LNCaP clone FGC (cell line): ENCODE results near the gene IFIT2.
"Not testable (repeated sequence)": the region's sequence is repeated elsewhere in the genome, so short reads cannot be mapped to it uniquely, and the experiment has no call there.

Experiments
- DNase-seq: peaks from one replicate; pipeline ENCODE4 v3.0.0-alpha.2; 2011; ENCODE audit warnings: low read depth
- H3K4me3 ChIP-seq: 2 replicates; pipeline ENCODE4 v1.5.1; 2011; ENCODE audit warnings: mild to moderate bottlenecking, low read depth, low read length, control low read depth
- TF ChIP-seq, protein P1 (sequence below): IDR thresholded peaks from 2 replicates; pipeline ENCODE4 v1.5.1; 2012; ENCODE audit warnings: mild to moderate bottlenecking; ENCODE audit not compliant: control insufficient read depth, insufficient read depth; ENCODE audit errors: extremely low read depth

Gene IFIT2

DNA sequence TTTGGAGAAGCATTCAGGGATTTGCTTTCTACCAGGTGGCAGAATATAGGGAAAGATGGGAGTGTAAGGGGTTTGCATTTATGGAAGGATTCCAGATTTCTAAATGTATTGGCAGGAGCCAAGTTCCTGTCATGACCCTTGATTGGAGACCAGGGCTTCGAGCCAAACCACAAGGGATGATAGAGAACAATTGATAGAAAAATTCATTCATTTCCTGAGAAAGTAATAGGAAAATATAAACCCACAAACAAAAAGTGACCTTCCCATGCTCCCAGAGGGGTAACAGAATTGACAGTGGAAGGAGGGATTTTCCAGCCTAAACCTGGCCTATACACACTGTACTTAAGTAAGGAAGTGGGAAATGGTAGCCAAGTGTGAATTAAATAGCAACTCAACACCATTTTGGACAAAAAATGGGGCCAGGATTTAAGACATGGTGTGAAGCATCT lies 22.4 kb upstream of the IFIT2 start:
- H3K4me3 ChIP-seq = no peak overlapping the region
- TF ChIP-seq, protein P1, sequence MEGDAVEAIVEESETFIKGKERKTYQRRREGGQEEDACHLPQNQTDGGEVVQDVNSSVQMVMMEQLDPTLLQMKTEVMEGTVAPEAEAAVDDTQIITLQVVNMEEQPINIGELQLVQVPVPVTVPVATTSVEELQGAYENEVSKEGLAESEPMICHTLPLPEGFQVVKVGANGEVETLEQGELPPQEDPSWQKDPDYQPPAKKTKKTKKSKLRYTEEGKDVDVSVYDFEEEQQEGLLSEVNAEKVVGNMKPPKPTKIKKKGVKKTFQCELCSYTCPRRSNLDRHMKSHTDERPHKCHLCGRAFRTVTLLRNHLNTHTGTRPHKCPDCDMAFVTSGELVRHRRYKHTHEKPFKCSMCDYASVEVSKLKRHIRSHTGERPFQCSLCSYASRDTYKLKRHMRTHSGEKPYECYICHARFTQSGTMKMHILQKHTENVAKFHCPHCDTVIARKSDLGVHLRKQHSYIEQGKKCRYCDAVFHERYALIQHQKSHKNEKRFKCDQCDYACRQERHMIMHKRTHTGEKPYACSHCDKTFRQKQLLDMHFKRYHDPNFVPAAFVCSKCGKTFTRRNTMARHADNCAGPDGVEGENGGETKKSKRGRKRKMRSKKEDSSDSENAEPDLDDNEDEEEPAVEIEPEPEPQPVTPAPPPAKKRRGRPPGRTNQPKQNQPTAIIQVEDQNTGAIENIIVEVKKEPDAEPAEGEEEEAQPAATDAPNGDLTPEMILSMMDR = no peak
- no peak for DNase-seq

DNA sequence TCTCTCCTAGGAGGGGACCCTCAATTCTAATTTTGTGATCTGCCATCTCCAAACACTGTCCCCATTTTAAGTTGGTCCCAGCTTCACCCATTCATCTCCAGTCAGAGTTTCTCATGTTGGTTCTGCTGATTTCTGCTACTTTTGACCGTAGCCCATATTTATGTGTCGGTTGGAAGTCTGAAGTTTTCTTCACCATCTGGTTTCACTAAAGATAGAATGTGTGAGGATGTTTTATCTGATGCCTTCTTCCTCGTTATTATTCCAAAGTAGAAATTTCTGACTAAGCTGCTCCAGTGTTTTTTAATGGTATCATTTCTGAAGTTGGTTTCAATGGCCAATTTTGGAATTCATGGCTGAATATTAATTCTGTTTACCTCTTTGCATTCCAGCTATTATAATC lies 21.3 kb upstream of the IFIT2 start:
- TF ChIP-seq, protein P1 = no peak

DNA sequence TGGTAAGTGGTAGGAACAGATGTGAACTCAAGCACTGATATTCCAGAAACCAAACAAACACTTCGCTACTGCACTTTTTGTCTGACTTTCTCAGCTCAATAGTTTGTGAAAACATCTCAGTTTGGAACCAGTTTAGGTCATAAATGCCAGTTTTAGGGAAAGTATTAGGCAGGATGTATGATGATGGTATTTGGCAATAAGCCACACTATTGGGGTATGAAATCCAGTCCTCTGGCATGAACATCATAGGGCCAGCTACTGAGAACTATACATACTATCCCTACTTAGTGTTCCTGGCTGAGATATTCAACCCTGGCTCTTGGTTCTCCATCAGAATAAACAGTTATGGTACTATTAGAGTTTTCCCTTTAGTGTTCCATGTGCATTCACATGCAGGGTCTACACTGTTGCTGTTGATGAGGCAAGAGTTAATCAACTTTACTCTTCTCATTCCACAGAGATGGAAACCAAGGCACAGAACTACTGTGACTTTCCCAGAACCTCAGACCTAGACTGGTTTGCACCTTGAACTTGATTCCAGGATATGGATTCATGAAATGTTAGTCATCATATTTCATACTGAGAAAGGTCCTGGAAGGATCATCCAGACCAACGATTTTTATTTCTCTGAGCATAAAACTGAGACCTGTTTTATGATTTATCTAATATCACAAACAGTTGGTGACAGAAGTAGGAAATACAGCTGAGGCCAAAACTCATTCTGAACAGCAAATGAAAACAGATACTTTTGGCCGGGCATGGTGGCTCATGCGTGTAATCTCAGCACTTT lies 20.0 kb upstream of the IFIT2 start:
- no peak overlapping the region for H3K4me3 ChIP-seq
- TF ChIP-seq, protein P1 = no peak
- DNase-seq = no peak

More for the DNA sequence above, 21.3 kb upstream of the IFIT2 start:
- H3K4me3 ChIP-seq = no peak overlapping the region
- no peak for DNase-seq

DNA sequence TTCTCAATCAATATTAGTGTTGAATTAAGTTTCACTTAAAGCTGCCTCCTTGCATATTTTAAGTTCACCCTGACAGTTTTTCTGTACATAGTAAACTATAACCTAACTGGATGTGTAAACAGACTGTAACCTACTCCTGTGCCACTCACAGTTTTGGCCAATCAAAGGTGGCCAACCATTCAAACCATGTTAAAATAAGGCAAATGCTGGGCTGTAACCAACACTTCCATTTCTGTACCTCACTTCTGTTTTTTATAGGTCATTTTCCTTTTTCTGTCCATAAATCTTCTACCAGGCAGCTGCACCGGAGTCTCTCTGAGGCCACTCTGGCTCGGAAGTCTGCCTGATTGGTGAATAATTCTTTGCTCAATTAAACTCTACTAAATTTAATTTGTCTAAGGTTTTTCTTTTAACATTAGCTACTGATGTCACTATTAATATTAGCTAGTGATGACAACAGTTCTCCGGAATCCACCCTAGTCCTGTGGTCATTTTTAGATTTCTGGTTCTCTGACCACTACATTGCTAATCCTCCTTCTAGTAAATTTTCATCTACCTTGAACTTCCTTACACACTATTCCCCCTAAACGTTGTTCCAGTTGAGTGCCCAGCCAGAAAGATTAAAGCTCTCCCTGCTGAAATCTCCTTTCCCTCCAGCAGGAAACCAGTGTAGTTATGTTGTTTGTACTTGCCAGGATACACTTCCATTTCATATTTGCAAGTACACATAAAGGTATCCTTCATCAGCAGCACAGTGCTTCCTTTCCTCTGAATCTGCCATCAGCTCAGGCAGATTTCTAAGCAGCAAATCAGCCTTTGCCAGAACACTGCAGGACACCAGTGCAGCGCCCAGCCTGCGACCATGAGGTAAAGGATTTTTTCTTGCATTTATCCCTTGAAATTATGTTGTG lies 18.6 kb upstream of the IFIT2 start:
- TF ChIP-seq, protein P1 = no peak
- no peak for DNase-seq
- no peak overlapping the region for H3K4me3 ChIP-seq

DNA sequence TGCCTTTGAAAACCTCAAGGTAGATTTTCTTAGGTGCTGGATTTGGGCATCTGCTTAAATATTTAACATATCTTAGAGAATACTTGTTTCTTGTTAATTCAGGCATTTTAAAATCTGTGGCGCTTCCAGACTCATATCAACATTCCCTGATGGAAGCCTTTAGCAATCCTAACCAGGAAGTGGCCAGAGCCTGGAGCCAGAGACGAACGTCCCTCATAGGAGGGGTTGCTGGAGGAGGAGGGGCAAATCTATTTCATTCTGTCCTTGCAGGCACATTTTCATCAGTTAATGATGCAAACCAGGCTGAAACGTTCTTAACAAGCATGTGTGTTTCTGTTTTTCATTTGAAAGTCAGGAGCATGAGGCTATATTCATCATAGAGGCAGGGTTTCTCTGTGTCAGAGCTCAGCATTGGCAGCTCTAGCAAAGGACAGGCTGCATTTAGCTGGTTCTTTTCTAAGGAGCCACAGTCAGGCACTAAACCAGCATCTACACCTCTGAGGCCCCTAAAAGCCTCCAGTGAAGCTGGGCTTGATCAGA lies 17.8 kb upstream of the IFIT2 start:
- no peak for DNase-seq
- no peak overlapping the region for H3K4me3 ChIP-seq
- TF ChIP-seq, protein P1 = no peak

DNA sequence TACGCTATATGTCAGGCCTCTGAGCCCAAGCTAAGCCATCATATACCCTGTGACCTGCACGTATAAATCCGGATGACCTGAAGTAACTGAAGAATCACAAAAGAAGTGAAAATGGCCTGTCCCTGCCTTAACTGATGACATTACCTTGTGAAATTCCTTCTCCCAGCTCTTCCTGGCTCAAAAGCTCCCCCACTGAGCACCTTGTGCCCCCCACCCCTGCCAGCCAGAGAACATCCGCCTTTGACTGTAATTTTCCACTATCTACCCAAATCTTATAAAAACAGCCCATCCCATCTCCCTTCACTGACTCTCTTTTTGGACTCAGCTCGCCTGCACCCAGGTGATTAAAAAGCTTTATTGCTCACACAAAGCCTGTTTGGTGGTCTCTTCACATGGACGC lies 17.1 kb upstream of the IFIT2 start:
- not testable (repeated sequence) for H3K4me3 ChIP-seq

DNA sequence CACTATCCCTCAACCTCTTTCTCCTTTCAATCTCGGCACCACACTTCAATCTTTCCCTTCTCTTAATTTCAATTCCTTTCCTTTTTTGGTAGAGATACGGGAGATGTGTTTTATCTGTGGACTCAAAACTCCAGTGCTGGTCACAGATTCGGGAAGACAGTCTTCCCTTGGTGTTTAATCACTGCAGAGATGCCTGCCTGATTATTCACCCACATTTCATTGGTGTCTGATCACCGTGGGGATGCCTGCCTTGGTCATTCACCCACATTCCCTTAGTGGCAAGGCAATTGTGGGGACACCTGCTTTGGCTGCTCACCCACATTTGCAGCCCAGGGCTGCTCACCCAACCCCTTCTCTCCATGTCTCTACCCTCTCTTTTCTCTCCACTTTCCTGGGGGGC lies 16.5 kb upstream of the IFIT2 start:
- DNase-seq, H3K4me3 ChIP-seq: not testable (repeated sequence)

More for the DNA sequence above, 17.1 kb upstream of the IFIT2 start:
- not testable (repeated sequence) for DNase-seq
